ENCODE measurements around the gene SPHK1.

The SPHK1 gene

GRCh38 chr17:76378548-76379274, 5.7 kb upstream of the SPHK1 start:
- no peaks in the 10 kb centered on the region for H3F3A ChIP-seq (ENCODE audit: low read depth)
- no peaks in the 10 kb centered on the region for H4K20me1 ChIP-seq (ENCODE audit: insufficient read depth, low read length, poor library complexity, severe bottlenecking)
- H3K9ac ChIP-seq (ENCODE audit: low read depth, low read length, poor library complexity, severe bottlenecking): no peak overlapping the region
- H3K4me3 ChIP-seq (ENCODE audit: low read length, poor library complexity, severe bottlenecking): no peak overlapping the region
- H3K9me2 ChIP-seq (replicated peaks; ENCODE audit: low read depth, low read length): no peaks in the 10 kb centered on the region
- no peaks in the 10 kb centered on the region for H3K36me3 ChIP-seq (ENCODE audit: insufficient read depth, low read length)
- no peak overlapping the region for H3K4me2 ChIP-seq (ENCODE audit: low read depth, low read length, poor library complexity, severe bottlenecking)
- no peaks in the 10 kb centered on the region for H3K27me3 ChIP-seq (ENCODE audit: insufficient read depth, low read length, poor library complexity, severe bottlenecking)
- no peaks in the 10 kb centered on the region for H3K79me2 ChIP-seq (ENCODE audit: insufficient read depth, low read length)
- TF ChIP-seq CTCF (conservative IDR thresholded peaks at IDR 0.05; ENCODE audit: low read length): no peak
- TF ChIP-seq EZH2phosphoT487 (IDR thresholded peaks at IDR 0.05; ENCODE audit: borderline replicate concordance): no peak
- H2AFZ ChIP-seq (ENCODE audit: low read length): no peak overlapping the region
- no peaks in the 10 kb centered on the region for H3K9me3 ChIP-seq (ENCODE audit: insufficient read depth, low read depth, low read length)
- peaks cover 13% of the 10 kb centered on the region for H3K4me1 ChIP-seq (ENCODE audit: insufficient read depth, low read length, poor library complexity, severe bottlenecking)

GRCh38 chr17:76379275-76379641, 5.2 kb upstream of the SPHK1 start:
- H3K79me2 ChIP-seq (ENCODE audit: insufficient read depth, low read length): no peaks in the 10 kb centered on the region
- H3K36me3 ChIP-seq (ENCODE audit: insufficient read depth, low read length): no peaks in the 10 kb centered on the region
- H3K27me3 ChIP-seq (ENCODE audit: insufficient read depth, low read length, poor library complexity, severe bottlenecking): no peaks in the 10 kb centered on the region
- H3K4me2 ChIP-seq (ENCODE audit: low read depth, low read length, poor library complexity, severe bottlenecking): no peak overlapping the region
- TF ChIP-seq EZH2phosphoT487 (IDR thresholded peaks at IDR 0.05; ENCODE audit: borderline replicate concordance): no peak
- TF ChIP-seq CTCF (conservative IDR thresholded peaks at IDR 0.05; ENCODE audit: low read length): no peak
- H3K4me1 ChIP-seq (ENCODE audit: insufficient read depth, low read length, poor library complexity, severe bottlenecking): peaks cover 16% of the 10 kb centered on the region
- no peaks in the 10 kb centered on the region for H3F3A ChIP-seq (ENCODE audit: low read depth)
- H3K9me3 ChIP-seq (ENCODE audit: insufficient read depth, low read depth, low read length): no peaks in the 10 kb centered on the region
- H2AFZ ChIP-seq (ENCODE audit: low read length): no peak overlapping the region
- H3K4me3 ChIP-seq (ENCODE audit: low read length, poor library complexity, severe bottlenecking): no peak overlapping the region
- no peaks in the 10 kb centered on the region for H4K20me1 ChIP-seq (ENCODE audit: insufficient read depth, low read length, poor library complexity, severe bottlenecking)
- H3K9me2 ChIP-seq (replicated peaks; ENCODE audit: low read depth, low read length): no peaks in the 10 kb centered on the region
- no peak overlapping the region for H3K9ac ChIP-seq (ENCODE audit: low read depth, low read length, poor library complexity, severe bottlenecking)

- no peaks in the 10 kb centered on the region for H3K79me2 ChIP-seq (ENCODE audit: insufficient read depth, low read length)
- H3K4me2 ChIP-seq (ENCODE audit: low read depth, low read length, poor library complexity, severe bottlenecking): no peak overlapping the region
- H3K9ac ChIP-seq (ENCODE audit: low read depth, low read length, poor library complexity, severe bottlenecking): no peak overlapping the region
- no peaks in the 10 kb centered on the region for H4K20me1 ChIP-seq (ENCODE audit: insufficient read depth, low read length, poor library complexity, severe bottlenecking)
- H3K4me1 ChIP-seq (ENCODE audit: insufficient read depth, low read length, poor library complexity, severe bottlenecking): peaks cover 18% of the 10 kb centered on the region
- no peak for TF ChIP-seq EZH2phosphoT487 (IDR thresholded peaks at IDR 0.05; ENCODE audit: borderline replicate concordance)
- no peak for TF ChIP-seq CTCF (conservative IDR thresholded peaks at IDR 0.05; ENCODE audit: low read length)
- no peaks in the 10 kb centered on the region for H3K27me3 ChIP-seq (ENCODE audit: insufficient read depth, low read length, poor library complexity, severe bottlenecking)
- no peaks in the 10 kb centered on the region for H3K9me2 ChIP-seq (replicated peaks; ENCODE audit: low read depth, low read length)
- H3K36me3 ChIP-seq (ENCODE audit: insufficient read depth, low read length): no peaks in the 10 kb centered on the region
- no peaks in the 10 kb centered on the region for H3K9me3 ChIP-seq (ENCODE audit: insufficient read depth, low read depth, low read length)
- H2AFZ ChIP-seq (ENCODE audit: low read length): no peak overlapping the region
- no peaks in the 10 kb centered on the region for H3F3A ChIP-seq (ENCODE audit: low read depth)
- H3K4me3 ChIP-seq (ENCODE audit: low read length, poor library complexity, severe bottlenecking): no peak overlapping the region
These were observed 4.6 kb upstream of the SPHK1 start for GRCh38 chr17:76379646-76380376.
